Spleen (tissue), 7 donors: ENCODE measurements around the gene INPP5D.

Experiments used
- CTCF ChIP-seq, 11 experiments: fragments of 200-600 bp in 7 of 11; fragments of 450-650 bp in 4 of 11; sonication (generic) in 4 of 11; IDR thresholded peaks in 8 of 11; conservative IDR thresholded peaks in 3 of 11; 1 replicate in 7 of 11; 2 replicates in 4 of 11; pipeline versions ENCODE4 v1.4.0 to v1.8.0; 2016 to 2021; ENCODE audit warnings: antibody characterized with exemption in 11 of 11, inconsistent platforms in 4 of 11, mild to moderate bottlenecking in 1 of 11
- POLR2A ChIP-seq, 3 donors: fragments of 450-650 bp; IDR thresholded peaks; one replicate each; pipeline ENCODE4 v1.5.1; 2017; ENCODE audit warnings: antibody characterized with exemption in 3 of 3, mild to moderate bottlenecking in 1 of 3
- POLR2AphosphoS5 ChIP-seq, 3 donors: sonication (generic); formaldehyde crosslinking; IDR thresholded peaks; one replicate each; pipeline ENCODE4 v1.5.1; 2017; ENCODE audit warnings: antibody characterized with exemption in 3 of 3
- donor health status: DM: no; HTN: no; CAD: no; lungs with moderate emphysema.
- donor health status: DM: no; HTN: no; CAD: no.
- donor health status: DM: no; HTN: no; CAD: no.

- TF ChIP-seq CTCF (IDR thresholded peaks at IDR 0.05 in 8 of 11, conservative IDR thresholded peaks at IDR 0.05 in 3 of 11) (no peak), POLR2A (IDR thresholded peaks at IDR 0.05) (no peak), POLR2AphosphoS5 (IDR thresholded peaks at IDR 0.05) (peak in 1 of 3 donors; percentile 48)
These were observed 52.8 kb downstream of the INPP5D start for GRCh38 chr2:233112776-233113452.
